Stimulated activated CD4-positive, alpha-beta T cell treated with anti-CD3 and anti-CD28 coated beads, Interleukin-15, amount 100 ng/mL, for 48 hours (primary cell): ENCODE data around the gene MTHFS.

ENCODE experiments used
- DNase-seq, 2 donors: peaks; one replicate each; pipeline ENCODE4 v3.0.0-alpha.2; 2020; ENCODE audit warnings: low read depth in 2 of 2

Gene MTHFS

DNA sequence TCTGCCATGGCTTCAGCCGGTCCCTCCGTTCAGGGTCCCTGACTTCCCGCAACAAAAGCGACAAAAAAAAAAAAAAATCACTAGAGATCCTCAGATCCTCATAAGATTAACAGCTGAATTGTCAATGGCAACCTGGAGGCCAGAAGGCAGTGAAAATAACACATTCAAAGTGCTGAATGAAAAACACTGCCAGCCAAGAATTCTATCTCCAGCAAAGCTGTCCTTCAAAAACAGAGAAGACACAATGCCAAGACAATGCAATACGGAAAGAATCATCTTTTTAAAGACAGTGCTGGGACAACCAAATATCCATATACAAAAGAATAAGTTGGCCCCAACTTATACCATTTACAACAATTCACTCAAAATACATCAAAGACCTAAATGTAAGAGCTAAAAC is 21.6 kb downstream of the MTHFS start:
- DNase-seq = no peak

DNA sequence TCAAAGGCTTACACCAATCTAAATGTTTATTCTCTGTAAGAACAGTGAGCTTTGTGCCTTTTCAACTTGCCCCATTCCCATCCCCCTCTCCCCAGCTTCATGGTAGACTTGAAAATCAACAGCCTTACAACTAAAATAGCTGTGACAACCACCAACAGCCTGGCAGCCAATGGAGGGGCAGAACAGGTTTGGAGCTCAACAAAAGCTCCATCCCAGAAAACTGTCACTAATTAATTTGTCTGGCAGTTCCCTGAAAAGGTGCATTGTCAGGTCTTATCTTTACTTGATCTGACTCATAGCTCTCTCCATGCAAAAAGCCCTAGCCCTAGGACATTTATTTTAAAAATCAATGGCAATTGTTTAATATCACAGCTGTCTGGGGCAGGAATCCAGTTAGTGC is 22.6 kb downstream of the MTHFS start:
- DNase-seq = no peak

DNA sequence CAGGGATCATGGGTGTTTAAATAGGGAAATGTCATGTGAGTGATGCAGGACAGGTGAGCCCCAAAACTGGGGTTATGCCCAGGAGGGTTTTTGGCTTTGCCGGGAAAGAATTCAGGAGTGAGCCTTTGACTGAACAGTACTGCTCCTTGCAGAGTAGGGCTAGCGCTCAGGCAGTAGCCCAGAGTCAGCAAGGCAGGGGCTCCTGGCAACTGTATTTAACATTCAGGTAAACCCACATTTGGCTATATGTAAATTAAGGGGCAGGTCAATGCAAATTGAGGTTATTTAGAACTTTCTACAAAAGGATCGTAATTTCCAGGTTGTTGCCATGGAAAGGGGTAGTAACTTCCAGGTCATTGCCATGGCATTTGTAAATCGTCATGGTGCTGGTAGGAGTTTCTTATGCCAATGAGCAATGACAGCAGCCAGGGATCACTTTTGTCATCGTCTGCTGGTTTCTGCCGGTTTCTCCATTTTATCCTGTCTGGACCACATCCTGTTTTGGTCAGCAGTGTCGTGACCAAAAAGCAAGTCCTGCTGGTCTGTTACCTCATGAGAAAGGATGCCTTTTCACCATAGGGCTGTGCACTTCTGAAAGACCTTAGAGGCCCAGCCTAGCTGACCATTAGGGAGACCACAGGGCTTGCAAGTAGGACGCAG is 24.3 kb downstream of the MTHFS start:
- DNase-seq = no peak

DNA sequence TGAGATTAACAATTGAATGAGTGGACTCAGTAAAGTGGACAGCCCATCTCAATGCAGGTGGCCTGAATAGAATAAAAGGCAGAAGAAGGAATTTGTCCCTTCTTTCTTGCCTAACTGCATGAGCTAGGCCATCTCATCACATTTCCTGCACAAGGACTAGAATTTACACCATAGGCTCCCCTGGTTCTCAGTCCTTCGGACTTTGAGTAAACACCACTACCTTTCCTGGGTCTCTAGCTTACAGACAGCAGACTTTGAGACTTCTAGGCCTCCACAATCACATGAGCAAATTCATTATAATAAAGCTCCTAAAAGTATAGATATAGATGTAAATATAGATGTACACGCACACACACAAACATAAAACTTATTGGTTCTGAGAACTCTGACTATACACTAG is 28.3 kb downstream of the MTHFS start:
- no peak for DNase-seq

DNA sequence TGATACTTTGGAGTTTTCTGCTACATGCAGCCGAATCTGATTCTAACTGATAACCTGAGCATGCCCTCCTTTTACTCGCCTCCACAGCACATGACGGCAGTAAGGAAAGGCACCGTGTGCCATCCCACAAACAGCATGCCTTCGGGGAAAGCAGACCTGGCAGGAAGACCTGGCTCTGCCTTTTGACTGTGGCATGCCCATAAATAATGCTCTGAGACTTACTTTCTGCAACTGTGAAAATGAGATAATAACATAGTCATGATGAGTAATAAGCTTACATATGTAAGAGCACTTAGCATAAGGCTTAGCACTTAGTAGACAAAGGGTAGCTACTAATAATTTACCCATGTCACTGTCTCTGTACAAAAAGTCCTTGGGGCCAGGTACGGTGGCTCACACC is 32.9 kb downstream of the MTHFS start:
- DNase-seq = no peak

DNA sequence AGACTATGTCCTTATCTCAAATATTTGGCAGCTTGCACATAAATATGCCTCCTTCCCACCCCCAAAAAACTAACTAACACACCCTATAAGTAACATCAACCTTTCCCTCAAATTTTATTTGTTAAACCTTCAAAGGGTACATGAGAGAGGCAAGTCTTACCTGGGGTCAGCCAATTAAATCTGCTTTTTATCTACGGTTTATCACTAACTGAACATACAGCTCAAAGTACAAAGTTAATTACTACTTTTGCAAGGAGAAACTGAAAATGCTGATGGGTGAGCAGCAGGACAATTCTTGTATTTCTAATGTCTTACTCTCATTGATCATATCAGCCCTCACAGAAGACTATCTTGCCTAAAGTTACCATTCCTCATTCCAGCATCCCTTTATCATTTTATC is 34.6 kb downstream of the MTHFS start:
- DNase-seq = no peak

DNA sequence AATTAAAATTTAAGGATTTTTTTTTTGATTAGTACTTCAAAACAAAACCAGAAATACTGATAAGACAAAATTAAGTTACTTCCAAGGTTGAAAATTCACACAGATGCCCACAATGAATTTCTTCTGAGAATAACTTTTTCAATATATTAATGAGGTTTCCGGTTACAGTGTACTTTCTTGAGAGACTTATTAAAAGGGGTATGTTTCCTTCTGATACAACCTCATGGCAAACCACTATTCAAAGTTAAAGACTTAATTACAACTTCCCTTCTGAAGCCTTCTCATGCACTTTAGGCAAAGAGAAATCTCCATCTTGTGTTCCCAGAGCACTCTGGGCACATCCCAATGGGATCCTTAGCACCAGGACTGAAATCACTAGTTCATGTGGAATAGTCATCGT is 36.2 kb downstream of the MTHFS start:
- no peak for DNase-seq

DNA sequence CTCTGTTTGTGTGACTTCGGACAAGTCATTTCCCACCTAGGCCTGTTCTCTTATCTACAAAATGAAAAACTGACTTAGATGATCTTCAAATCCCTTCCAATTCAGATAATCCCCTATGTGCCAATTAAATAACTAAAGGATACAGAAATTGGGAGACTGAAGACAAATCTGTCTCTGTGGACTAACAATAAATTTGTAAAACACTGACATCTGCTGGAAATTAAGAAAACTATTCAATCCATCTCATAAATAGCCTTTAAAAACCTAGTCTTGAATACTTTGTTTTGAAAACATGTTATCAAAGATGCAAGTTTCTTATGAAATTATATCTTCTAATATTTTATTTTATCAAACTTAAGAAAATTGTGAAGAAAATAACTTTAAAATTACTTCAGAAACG is 38.3 kb downstream of the MTHFS start:
- DNase-seq = no peak

DNA sequence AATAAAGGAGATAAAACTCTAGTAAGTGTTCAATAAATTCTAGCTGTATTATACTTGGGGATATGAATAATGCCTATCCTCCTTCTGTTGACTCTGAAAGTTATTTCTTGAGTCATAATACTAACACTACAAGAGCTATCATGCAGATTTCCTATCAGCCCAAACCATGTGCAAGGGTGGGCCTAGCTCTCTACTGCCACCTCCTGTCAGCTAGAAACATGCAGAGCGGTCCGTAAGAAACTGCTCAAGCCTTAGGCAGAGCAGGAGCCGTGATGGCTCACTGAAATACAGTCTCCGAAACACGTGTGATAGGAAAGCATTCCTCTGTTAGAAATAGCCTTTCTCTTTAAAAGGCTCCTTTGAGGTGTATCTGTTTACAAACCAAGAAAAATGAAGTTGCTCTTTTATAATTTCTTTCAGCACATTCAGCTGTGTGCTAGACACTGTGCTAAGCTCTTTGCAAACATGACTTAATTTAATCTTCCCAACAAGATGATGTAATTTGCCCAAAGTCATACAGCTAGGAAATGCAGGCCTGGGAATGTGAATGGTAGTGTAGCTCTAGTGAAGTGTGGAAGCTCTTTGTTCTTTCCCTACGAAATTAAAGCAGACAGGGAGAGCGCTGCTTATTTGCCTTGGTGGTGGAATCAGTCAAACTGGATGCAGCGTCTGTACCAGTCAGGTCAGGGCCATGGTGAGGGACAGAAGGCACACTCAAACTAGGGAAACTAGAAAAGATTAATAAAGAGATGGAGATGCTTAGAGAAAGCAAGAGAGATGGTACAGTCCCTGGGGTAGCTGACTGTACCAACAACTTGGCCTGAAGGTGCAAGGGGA is 43.1 kb downstream of the MTHFS start:
- peak; percentile 58 to 59 for DNase-seq

DNA sequence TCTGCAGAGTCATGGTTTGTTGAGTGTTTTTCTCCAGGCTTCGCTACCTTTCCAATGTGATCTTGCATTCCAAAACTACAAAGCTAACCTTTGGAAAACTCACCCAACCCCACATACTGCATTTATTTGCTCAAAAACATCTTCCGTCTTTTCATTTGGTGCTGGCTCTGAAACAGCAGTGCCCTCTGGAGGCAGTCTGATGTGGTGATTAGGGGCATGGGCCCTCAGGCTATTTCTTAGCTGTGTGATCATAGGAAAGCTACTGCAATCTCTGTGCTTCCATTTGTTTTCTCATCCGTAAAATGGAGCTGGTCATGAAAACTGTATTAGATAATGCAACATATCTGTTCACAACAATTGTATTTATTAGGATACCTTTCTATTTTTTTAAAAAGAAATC is 47.0 kb downstream of the MTHFS start:
- no peak for DNase-seq

DNA sequence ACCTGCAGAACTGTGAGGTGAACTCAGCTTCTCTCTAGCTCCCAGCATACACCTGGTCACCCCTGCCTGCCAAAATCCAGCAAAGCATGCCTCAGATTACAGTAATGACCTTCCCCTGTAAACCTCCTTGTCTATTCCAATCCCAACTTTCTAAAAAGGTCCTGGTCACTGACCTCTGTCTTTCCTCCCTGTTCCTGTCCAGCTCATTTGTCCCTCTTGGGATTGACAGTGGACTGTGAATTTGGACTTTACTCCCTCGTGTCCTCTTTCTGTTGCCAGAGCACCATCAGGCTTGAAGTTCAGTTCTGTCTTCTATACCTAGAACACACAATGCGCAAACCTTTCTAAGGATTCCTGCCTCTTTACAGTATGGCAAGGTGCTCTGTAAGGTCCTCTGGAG is 50.3 kb downstream of the MTHFS start:
- no peak for DNase-seq

DNA sequence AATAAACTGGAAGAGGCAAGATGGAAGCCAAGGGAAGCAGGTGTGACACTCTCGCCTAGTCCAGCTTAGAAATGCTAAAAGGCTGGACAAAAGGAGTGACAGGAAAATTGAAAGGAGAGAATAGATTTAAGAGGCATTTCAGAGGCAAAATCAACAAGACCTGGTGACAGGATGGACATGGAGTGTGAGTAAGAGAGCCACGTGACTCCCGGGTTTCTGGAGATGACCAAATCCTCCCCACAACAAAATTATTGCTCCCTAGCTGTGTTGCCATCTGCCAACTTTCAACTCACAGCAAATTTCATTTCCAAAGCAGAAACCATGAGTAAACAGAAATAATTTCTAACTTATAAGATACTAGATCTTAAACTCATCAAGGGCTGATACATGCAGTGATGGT is 52.6 kb downstream of the MTHFS start:
- DNase-seq = no peak

DNA sequence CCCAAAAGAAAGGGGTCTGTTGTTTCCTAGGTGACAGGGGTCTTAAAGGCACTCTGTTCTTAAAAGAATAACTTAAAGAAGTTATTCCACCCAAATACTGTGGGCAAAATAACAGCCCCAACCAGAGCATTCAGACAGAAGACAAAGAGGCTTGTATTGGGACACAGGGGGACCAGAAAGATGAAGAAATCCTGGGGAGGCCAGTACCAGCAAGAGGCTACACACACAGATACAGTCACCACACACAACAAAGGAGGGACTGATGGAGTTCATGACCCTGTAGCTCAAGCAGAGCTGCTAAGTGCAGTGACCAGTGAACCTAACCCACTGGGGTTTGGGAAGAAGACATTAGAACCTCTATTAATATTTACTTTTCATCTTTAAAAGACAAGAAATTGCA is 59.0 kb downstream of the MTHFS start:
- no peak for DNase-seq

DNA sequence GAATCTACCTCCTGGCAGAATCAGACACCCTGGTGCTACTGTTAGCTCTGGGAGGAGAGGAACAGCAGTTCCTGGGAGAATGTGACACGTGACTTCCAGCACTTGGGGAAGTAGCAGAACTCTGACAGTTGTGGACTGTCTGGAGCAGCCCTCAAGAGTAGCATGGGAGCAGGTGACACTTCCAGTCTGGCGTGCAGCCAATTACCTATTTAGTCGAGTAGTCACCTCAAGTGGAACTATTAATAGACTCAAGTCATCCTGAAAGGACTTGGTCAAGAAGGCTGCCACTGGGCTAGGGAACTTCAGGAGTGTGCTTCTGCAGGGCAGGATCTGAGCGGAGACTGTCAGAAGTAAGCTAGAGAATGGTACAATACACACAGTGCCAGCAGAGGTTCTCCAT is 62.3 kb downstream of the MTHFS start:
- no peak for DNase-seq

DNA sequence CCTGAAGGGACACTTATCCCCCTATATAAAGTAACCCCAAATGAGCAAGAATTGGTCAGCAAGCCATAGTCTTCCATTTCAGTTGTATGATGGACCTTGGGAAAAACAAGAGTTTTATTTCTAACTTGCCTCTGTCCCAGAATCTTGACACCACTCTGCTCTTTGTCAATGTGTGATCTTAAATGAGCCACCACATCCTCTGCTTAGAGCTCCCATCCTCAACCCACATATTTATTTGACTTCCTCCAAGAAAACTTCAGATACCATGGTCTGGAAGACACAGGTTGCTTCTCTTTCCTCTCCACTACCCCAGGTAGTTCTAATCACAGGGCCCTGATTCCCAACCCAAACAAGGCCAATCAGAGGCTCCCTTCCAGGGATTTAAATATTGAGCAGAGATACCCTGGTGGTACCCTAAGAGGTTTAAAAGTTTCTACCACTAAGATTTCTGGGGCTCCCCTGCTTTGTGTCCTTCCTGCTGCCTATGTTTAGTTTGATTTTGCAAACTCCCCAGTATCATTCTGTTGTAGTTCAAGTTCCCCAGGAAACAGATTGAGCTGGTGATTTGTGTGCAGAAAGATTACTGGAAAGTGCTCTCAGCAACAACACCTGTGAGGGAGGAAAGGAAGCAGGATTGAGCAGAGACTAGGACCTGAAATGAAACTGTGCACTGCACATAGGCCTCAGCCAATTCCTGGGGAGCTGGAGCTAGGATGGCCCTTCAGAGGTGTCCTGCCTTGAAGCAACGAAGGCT is 64.3 kb downstream of the MTHFS start:
- DNase-seq = no peak

DNA sequence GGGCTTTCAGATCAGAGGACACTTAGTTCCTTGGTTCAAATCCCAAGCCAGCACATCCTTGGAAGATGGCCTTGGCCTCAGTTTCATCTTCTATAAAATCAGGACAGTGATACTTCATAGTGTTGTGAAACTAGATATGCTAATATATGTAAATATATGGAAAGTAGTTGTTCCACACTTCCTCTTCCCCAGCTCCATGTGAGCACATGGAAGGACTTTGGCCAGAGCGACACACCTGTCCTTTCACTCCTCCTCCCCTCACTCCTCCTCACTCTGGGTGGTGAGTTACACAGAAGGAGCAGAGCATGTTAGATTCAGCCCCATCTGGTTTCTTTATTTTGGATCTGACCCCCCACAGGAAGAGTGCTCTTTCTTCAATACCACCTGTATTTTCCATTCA is 65.2 kb downstream of the MTHFS start:
- DNase-seq = no peak

DNA sequence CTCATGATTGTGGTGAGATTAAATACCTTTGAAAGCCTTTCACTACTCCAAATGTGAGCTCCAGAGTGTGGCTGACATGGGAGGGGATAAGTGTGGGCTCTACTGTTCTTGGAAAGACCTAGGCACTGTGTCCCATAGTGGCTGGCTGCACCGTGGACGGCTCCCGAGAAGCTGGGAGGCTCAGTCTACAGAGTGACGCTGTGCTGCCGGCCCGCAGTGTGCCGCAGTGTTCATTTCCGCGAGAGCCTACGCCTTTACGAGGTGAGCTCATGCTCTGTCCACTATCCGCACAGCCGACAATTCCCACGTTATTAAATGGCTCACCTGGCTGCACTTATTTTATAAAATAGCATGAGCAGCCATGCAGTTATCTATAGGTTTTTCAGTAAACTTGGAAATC is 66.9 kb downstream of the MTHFS start:
- DNase-seq = no peak

DNA sequence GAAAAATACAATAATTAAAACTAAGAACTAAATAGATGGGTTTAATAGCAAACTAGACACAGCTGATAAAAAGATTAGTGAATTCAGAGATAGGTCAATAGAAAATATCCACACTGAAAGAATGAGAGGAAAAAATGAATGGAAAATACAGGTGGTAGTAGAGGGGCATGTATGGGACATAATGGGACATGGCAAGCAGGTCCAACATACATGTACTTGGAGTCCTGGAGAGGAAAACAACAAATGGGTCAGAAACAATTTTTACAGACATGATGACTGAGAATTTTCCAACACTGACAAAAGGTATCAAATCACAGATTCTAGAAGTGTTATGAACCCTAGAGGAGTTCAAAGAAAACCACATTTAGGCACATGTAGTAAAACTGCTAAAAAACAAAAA is 68.4 kb downstream of the MTHFS start:
- DNase-seq = no peak

DNA sequence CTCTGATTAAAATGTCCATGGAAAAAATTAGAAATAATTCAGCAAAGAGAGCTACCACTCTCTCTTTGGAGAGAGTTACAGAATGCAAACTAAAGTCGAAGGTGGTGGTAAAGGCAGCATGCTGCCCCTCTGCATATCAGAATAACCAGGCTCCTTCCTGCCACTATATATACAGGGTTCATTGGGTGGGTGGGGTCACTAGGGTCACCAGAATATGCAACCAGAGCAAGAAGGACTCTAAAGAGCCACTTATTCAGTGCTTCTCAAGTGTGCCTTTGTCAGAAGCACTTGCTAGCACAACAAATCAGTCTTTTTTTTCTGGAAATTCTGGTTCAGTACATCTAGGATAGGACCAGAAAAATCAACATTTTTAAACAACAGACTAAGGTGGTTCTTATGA is 70.0 kb downstream of the MTHFS start:
- DNase-seq = no peak

DNA sequence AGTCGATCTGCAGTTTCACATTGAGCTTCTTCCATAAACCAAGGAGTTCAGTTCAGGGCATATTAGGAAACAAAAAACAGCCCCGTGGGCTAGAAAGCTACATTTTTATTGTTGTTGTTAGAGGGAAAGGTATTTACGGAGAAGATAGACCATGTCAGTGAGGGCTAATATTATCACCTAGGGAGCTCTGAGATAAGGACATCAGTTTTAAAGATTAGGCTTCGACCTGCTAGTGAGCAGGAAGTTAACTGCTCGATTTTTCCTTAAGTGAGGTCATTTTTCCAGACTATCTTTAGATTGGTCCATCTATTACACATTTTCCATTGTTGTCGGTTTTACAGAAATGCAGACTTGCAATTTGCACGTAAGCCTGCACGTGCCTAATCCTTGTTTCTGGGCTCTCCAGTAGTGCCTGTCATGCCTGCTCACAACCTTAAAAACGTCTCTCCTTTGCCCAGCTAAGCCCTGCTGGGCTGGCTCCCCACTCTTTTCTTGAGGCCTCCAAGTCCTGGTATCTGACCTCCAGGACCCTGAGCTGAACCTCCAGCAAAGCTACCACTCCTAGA is 72.6 kb downstream of the MTHFS start:
- DNase-seq = no peak

DNA sequence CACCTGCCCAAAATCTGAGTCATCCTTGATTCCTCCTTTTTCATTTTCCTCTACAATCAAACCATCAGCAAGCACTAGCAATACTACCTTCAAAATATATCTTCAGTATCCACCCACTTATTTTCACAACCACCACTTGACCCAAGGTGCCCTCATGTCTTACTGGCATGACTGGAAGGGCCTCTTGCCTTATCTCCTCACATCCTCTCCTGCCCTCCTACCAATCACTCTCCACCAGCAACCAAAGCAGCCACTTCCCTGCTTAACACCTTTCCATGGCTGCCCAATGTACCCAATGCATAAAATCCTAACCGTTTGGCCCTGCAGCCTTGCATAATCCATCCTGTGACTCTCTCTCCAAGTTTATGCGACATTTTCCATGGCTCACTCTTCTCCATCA is 76.0 kb downstream of the MTHFS start:
- no peak for DNase-seq

DNA sequence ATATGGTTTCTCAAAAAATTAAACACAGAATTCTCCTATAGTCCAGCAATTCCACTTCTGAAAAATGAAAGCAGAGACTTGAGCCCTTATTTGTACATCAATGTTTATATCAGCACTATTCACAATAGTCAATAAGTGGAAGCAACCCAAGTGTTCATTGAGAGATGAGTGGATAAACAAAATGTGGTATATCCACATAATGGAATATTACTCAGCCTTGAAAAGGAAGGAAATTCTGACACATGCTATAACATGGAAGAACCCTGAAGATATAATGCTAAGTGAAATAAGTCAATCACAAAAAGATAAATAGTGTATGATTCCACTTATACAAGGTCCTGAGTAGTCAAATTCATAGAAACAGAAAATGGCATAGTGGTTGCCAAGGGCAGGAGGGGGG is 76.6 kb downstream of the MTHFS start:
- DNase-seq = no peak

DNA sequence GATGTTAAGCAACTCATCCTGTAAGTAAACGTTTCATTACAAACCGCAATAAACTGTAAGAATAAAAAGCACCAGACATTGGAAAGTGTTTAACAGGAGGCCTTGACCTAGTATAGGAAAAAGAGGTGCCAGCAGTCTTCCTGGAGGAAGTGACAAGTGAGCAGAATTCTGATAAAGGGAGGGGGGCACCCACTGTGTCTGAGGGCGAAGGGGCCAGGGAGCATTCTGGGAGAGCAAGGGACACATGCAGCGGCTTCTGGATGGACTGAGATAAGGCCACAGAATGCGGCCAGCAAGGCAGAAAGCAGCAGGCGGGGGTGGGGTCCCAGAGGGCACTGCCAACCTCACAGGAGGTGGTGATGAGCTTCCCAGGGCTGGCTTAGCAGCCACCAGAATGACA is 80.2 kb downstream of the MTHFS start:
- no peak for DNase-seq
